ENCODE data around the gene STAB2.

STAB2 gene

DNA sequence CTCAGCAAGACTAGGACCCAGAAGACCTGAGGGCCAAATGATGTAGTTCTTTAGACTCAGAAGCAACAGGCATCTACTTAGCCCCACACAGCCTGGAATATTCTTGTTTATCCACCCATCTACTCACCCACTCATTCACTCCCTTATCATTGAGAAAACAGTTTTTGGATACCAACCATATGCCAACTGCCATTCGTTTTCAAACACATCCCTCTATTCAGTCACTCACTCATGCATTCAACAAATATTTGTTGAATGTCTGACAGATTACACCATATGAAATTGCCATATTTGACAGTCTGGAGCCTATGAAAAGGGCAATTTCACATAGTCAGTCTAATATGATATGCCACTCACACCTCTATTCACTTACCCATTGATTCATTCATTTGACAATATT lies 150.8 kb downstream of the STAB2 start:
- no peak for FAIRE-seq

GRCh38 chr12:103742349-103742932 lies 155.4 kb downstream of the STAB2 start:
- no peak for FAIRE-seq
- DNase-seq (ENCODE audit: insufficient read length, low spot score) = no peak

More for the DNA sequence above, 150.8 kb downstream of the STAB2 start:
- DNase-seq (ENCODE audit: insufficient read length, low spot score) = no peak

- no peak for DNase-seq (ENCODE audit: insufficient read length, low spot score)
- FAIRE-seq = no peak
These were observed 156.7 kb downstream of the STAB2 start for GRCh38 chr12:103743788-103744187.

DNA sequence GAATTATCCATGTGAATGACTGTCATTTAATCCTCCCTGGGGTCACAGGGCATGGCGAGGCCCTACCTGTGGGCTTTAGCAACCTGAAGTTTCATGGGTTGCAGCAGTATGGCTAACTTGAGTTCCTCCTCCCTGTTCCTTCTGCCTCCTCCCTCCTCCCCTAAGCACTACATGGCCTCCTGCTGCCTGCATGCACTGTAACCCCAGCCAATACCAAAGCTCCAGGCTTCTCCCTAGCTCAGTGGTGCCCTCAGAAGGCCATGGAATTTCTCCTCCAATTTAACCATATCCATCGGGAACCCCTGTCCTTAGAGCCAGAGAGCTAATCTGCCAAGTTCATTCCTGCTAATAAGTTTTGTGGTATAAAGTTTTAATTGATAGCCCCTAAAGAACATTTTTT lies 158.9 kb downstream of the STAB2 start:
- DNase-seq (ENCODE audit: insufficient read length, low spot score) = no peak
- no peak for FAIRE-seq

DNA sequence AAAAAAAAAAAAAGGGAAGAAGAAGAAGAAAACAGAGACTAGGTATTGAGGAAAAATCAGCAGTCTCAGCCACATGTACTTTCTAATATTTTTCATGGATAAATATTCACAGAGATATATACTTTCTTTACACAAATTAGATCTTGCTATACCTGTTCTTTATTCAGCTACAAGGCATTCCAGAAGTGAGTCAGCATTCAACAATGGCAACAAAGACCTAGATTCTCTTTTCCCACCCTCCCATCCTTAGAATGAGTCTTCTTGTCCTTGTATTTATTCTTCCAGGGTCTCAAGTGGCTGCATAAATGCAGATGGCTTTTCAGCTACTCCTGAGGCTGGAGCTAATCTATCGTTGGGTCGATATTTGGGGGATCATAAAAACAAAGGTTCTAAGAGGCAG lies 160.9 kb downstream of the STAB2 start:
- DNase-seq (ENCODE audit: insufficient read length, low spot score) = no peak
- FAIRE-seq = no peak

DNA sequence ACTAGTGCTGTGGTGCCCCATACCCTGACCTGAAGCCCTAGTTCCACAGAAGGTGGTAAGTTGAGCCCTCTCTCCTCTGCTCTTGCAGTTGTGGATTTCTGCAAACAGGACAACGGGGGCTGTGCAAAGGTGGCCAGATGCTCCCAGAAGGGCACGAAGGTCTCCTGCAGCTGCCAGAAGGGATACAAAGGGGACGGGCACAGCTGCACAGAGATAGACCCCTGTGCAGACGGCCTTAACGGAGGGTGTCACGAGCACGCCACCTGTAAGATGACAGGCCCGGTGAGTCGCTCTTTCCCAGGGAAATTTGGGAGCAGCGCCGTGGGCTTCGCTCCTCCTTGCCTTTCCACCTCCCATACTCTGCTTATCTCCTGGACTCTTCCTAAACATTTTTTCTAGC lies 161.8 kb downstream of the STAB2 start:
- no peak for DNase-seq (ENCODE audit: insufficient read length, low spot score)
- FAIRE-seq = no peak

- DNase-seq (ENCODE audit: insufficient read length, low spot score) (no peak), FAIRE-seq (no peak)
These were observed 164.1 kb downstream of the STAB2 start for GRCh38 chr12:103751171-103751570.

DNA sequence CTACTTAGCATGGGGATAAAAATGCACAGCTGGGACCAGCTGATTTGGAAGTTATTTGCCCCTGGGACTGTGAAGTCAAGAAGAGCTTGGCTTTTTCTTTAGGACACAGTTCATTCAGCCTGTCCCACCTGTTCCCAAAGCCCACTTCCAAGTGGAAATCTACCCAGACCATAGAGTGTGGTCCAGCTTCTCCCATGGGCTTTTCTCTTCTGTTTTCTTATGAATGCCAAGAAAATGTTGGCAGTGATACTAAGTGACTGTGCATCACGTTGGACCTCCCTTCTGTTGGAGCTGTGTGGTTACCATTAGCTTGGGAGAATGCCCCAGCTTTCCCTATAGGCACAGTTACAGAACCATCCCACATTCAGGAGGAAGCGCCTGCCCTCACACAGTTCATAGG lies 164.5 kb downstream of the STAB2 start:
- FAIRE-seq = no peak
- DNase-seq (ENCODE audit: insufficient read length, low spot score) = no peak

DNA sequence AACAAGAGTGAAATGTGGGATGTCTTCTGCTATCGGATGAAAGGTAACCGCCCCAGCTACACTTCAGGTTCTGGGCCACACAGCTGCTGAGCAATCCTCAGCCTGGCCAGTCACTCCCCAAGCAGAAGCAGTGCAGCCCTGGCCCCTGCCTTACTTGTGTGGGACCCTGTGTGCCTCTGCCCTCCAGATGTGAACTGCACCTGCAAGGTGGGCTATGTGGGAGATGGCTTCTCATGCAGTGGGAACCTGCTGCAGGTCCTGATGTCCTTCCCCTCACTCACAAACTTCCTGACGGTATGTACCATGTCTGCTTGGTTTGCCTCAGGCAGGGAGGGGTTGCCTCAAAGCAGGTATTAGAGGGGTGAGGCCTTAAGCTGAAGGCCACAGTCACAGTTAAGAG lies 168.4 kb downstream of the STAB2 start:
- no peak for DNase-seq (ENCODE audit: insufficient read length, low spot score)
- FAIRE-seq = no peak

- FAIRE-seq = no peak
- DNase-seq (ENCODE audit: insufficient read length, low spot score) = no peak
These were observed 169.4 kb downstream of the STAB2 start for GRCh38 chr12:103756443-103756842.

DNA sequence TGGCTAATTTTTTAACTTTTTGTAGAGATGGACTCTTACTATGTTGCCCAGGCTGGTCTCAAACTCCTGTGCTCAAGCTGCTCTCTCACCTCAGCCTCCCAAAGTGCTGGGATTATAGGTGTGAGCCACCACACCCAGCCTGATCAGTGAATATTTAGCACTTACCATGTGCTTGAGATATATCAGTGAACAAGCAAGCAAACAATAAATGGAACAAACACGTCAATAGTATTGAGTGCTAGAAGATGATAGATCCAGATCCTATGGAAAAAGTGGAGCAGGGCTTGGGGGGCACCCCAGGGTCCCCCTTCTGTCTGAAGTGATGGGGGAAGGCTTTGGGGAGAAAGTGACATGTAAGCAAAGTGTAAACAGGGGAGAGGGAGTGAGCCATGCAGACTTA lies 170.2 kb downstream of the STAB2 start:
- DNase-seq (ENCODE audit: insufficient read length, low spot score) = no peak
- FAIRE-seq = no peak

DNA sequence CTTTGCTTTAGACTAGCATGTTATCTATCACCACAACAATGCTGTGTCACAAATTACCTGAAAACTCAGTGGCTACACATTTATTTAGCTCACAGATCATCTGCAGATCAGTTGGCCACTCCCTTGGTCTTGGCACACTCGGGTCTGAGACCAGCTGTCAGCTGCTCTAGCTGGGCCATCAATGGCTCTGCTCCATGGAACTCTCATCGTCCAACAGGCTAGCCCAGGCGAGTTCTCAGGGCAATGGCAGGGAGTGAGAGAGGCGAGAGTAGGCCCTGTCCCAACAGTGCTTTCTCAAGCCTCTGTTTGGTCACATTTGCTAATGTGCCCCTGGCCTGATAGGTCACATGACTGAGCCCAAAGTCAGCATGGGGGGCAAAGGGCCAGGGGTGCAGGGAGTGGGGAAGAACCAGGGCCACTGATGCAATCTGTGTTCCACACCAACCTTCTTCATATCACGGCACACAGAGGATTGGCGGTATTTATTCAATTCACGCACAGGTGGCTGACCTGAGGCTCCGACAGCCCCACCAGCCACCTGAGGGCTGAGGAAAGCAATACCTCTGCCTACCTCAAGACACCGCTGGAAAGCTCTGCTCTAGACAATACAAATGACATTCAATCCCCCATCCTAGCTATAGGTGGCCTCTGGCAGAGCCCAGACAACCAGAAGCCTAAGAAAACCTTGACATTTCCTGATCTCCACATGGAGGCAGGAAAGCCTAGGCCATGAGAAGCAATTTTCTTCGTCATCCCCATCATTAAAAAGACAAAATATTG lies 171.4 kb downstream of the STAB2 start:
- FAIRE-seq (no peak), DNase-seq (ENCODE audit: insufficient read length, low spot score) (no peak)

DNA sequence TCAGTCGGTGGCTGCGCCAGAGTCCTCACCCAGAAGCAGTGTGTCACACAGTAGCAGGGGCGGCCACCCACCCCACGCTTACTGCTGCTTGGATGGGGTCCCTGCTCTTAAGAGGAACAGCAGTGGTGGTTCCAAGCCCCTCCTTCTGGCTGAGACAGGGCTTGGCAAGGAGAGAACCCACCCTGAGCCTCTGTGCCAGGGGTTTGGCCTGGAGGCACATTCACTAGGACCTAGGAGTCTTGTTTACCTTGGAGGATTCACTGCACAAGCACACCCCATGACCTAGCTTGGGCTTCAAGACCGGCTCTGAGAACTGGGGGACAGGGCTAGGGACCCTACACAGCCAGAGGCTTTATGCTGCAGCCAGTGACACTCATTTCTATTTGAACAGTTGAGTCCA lies 175.4 kb downstream of the STAB2 start:
- FAIRE-seq (no peak), DNase-seq (ENCODE audit: insufficient read length, low spot score) (no peak)

- DNase-seq (ENCODE audit: insufficient read length, low spot score) = no peak
- no peak for FAIRE-seq
These were observed 178.2 kb downstream of the STAB2 start for GRCh38 chr12:103765322-103765721.

DNA sequence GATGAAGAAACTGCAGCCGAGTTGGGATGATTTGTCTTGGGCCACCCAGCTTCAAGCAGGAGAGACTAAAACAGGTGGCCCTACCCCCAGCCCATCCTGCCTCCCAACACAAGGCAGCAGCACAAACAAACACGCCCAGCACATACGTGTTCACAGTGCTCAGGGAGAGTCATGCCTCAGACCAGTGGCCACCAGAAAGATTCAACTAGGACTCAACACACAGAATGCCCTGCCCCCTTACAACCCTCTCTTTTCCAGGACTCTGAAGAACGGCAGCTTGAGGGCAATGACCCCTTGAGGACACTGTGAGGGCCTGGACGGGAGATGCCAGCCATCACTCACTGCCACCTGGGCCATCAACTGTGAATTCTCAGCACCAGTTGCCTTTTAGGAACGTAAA lies 179.0 kb downstream of the STAB2 start:
- no peak for DNase-seq (ENCODE audit: insufficient read length, low spot score)
- peak; percentile 9 for FAIRE-seq

DNA sequence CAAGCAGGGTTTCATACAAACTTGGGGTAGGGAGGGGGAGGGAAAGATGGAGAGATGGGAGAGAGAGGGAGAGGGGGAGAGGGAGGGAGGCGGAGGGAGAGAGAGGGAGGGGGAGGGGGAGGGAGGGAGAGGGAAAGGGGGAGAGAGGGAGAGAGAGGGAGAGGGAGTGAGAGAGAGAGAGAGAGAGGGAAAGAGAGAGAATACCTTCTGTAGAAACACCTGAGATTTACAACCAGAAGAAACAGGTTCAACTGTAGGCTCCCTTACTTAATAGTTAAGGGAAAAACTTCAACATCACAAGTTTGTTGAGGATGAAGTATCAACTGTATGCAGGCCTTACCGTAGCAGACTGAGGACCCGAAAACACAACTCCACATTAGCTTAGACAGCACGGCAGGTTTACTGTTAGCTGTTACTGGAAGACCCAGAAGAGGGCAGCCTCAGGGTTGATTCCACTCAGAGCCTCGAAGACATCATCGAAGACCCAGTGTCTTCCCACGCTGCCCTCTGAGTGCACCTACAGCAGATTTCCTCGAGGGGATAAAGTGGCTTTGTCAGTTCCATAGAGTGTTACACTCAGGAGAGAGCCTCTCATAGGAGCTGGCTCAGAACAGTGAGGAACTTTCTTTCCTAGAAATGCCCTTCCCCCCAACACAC lies 181.5 kb downstream of the STAB2 start:
- no peak for FAIRE-seq
- no peak for DNase-seq (ENCODE audit: insufficient read length, low spot score)

- FAIRE-seq = no peak
- no peak for DNase-seq (ENCODE audit: insufficient read length, low spot score)
These were observed 182.3 kb downstream of the STAB2 start for GRCh38 chr12:103769240-103769945.

DNA sequence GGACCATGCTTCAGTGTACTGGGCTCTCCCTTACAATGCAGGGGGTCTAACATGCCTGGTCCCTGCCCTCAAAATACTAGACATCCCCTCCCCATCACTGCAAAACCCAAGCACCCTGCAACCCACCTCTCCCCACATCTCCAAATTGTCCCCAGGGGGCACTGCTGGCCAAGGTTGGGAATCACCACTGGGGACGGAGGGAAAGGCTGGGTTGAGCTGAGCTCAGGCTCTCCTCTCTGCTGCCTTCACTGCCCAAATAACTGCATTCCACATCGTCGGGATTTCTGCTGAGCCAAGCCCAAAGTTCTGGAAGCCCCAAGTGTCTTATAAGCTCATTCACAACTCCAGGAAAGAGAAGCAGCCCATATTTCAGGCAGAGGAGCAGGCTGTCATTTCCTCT lies 184.4 kb downstream of the STAB2 start:
- peak; percentile 54 for DNase-seq (ENCODE audit: insufficient read length, low spot score)
- no peak for FAIRE-seq

DNA sequence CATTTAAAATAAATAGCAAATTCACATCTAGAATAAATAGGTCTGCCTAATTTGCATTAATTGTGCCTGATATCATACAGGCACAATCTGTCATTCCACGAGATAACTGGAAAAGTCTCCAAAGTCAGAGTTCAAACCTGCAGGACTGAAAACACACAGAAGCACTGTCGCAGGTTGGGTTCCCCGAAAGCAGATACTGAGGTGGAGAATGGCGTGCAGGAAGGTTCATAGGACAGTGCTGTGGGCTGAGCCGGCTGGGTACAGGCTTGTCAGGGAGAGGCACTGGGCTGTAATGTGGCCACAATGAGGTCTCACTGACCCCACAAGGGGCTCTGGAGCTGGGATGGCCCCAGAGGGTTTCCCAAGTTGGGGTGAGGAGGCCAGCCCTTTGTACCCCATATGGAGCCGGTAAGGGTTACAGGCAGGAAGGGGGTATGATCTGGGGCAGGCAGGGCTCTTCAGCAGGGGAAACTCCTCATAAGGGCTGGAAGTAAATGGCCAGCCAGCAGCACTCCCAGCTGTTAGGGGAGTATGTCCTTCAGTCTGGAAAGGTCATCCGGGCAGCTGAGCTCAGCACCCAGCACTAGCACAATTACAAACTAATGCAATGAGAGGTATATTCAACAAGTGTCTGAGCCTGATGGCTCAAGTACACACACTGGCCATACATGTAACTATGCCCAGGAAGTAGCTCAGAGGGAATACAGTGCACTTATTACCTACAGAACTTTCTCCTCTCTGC lies 185.5 kb downstream of the STAB2 start:
- FAIRE-seq (no peak), DNase-seq (ENCODE audit: insufficient read length, low spot score) (no peak)

- no peak for FAIRE-seq
- no peak for DNase-seq (ENCODE audit: insufficient read length, low spot score)
These were observed 186.2 kb downstream of the STAB2 start for GRCh38 chr12:103773109-103773910.
